Activated naive CD8-positive, alpha-beta T cell treated with anti-CD3 and anti-CD28 coated beads, Interleukin-2, amount 50 U/mL, for 16 hours (primary cell): ENCODE measurements around the gene UNC5A.

Source experiments
- DNase-seq: peaks from one replicate; pipeline ENCODE4 v3.0.0-alpha.2; 2020; ENCODE audit warnings: low read depth, low spot score

UNC5A gene

GRCh38 chr5:176781638-176782570 is 28.5 kb upstream of the UNC5A start:
- no peak for DNase-seq

- no peak for DNase-seq
Observed at GRCh38 chr5:176784218-176785165, 25.9 kb upstream of the UNC5A start.

- DNase-seq: no peak
Observed at GRCh38 chr5:176785184-176786145, 24.9 kb upstream of the UNC5A start.

- DNase-seq: no peak
Observed at GRCh38 chr5:176787676-176788075, 22.7 kb upstream of the UNC5A start.

GRCh38 chr5:176788091-176788490 is 22.3 kb upstream of the UNC5A start:
- no peak for DNase-seq

- DNase-seq: no peak
Observed at GRCh38 chr5:176788941-176789872, 21.2 kb upstream of the UNC5A start.

- no peak for DNase-seq
Observed at GRCh38 chr5:176789873-176790615, 20.3 kb upstream of the UNC5A start.

GRCh38 chr5:176790941-176791340 is 19.4 kb upstream of the UNC5A start:
- DNase-seq: no peak

- DNase-seq: no peak
Observed at GRCh38 chr5:176792655-176793342, 17.6 kb upstream of the UNC5A start.

GRCh38 chr5:176793343-176793699 is 17.0 kb upstream of the UNC5A start:
- DNase-seq: no peak

GRCh38 chr5:176793736-176794135 is 16.6 kb upstream of the UNC5A start:
- DNase-seq: no peak

GRCh38 chr5:176794509-176794908 is 15.8 kb upstream of the UNC5A start:
- DNase-seq: no peak

- no peak for DNase-seq
Observed at GRCh38 chr5:176796411-176796810, 13.9 kb upstream of the UNC5A start.

- no peak for DNase-seq
Observed at GRCh38 chr5:176796970-176797369, 13.4 kb upstream of the UNC5A start.

GRCh38 chr5:176797456-176798050 is 12.8 kb upstream of the UNC5A start:
- no peak for DNase-seq

- DNase-seq: no peak
Observed at GRCh38 chr5:176798086-176798876, 12.1 kb upstream of the UNC5A start.

GRCh38 chr5:176798949-176799348 is 11.4 kb upstream of the UNC5A start:
- no peak for DNase-seq

- DNase-seq: no peak
Observed at GRCh38 chr5:176799488-176799887, 10.9 kb upstream of the UNC5A start.
